MM.1S (cell line): ENCODE data around the gene IPO7.

Experiments used
- DNase-seq: peaks from one replicate; pipeline ENCODE4 v3.0.0-alpha.2; 2015
- H2AFZ ChIP-seq: fragments of 300-600 bp; sonication (generic); 2 replicates; pipeline ENCODE4 v1.6.0; 2016; ENCODE audit warnings: antibody characterized with exemption, low read length
- H3F3A ChIP-seq: fragments of 300-600 bp; sonication (generic); 2 replicates; pipeline ENCODE4 v1.6.1; 2016; ENCODE audit warnings: mild to moderate bottlenecking, antibody characterized with exemption, low read length, moderate library complexity, mixed read lengths; ENCODE audit not compliant: insufficient read depth
- H3K27ac ChIP-seq: fragments of 300-600 bp; sonication (generic); 2 replicates; pipeline ENCODE4 v1.5.1; 2016; ENCODE audit warnings: mild to moderate bottlenecking, low read length
- H3K27me3 ChIP-seq: fragments of 300-600 bp; sonication (generic); replicated peaks from 2 replicates; pipeline ENCODE4 v1.6.0; 2016; ENCODE audit warnings: low read length; ENCODE audit not compliant: insufficient read depth
- H3K36me3 ChIP-seq: fragments of 300-600 bp; sonication (generic); replicated peaks from 2 replicates; pipeline ENCODE4 v1.6.1; 2016; ENCODE audit warnings: mild to moderate bottlenecking, low read length, mixed read lengths; ENCODE audit not compliant: insufficient read depth
- H3K4me1 ChIP-seq: fragments of 300-600 bp; sonication (generic); 2 replicates; pipeline ENCODE4 v1.6.1; 2016; ENCODE audit warnings: low read length, mixed read lengths
- H3K4me2 ChIP-seq: fragments of 300-600 bp; sonication (generic); 2 replicates; pipeline ENCODE4 v1.6.0; 2016; ENCODE audit warnings: low read depth, low read length
- H3K4me3 ChIP-seq: fragments of 300-600 bp; sonication (generic); 2 replicates; pipeline ENCODE4 v1.5.1; 2016; ENCODE audit warnings: low read length, mixed read lengths
- H3K79me2 ChIP-seq: fragments of 300-600 bp; sonication (generic); 2 replicates; pipeline ENCODE4 v1.6.1; 2016; ENCODE audit warnings: mixed run types, low read length, mixed read lengths
- H3K9ac ChIP-seq: fragments of 300-600 bp; sonication (generic); 2 replicates; pipeline ENCODE4 v1.6.1; 2016; ENCODE audit warnings: low read length, mixed read lengths
- H3K9me2 ChIP-seq: fragments of 300-600 bp; sonication (generic); replicated peaks from 2 replicates; pipeline ENCODE4 v1.6.1; 2016; ENCODE audit warnings: mild to moderate bottlenecking, low read length, mixed read lengths; ENCODE audit not compliant: insufficient read depth
- H3K9me3 ChIP-seq: fragments of 300-600 bp; sonication (generic); replicated peaks from 2 replicates; pipeline ENCODE4 v1.6.1; 2016; ENCODE audit warnings: mild to moderate bottlenecking, low read length, mixed read lengths; ENCODE audit not compliant: insufficient read depth
- H4K20me1 ChIP-seq: fragments of 300-600 bp; sonication (generic); 2 replicates; pipeline ENCODE4 v1.6.1; 2016; ENCODE audit warnings: mild to moderate bottlenecking, low read length, moderate library complexity, mixed read lengths; ENCODE audit not compliant: insufficient read depth
- EZH2 ChIP-seq: fragments of 300-600 bp; sonication (generic); optimal IDR thresholded peaks from 2 replicates; pipeline ENCODE3; 2017; ENCODE audit warnings: low read depth, mild to moderate bottlenecking, antibody characterized with exemption, low read length, mixed read lengths
- EZH2phosphoT487 ChIP-seq: fragments of 300-600 bp; sonication (generic); IDR thresholded peaks from 2 replicates; pipeline ENCODE4 v1.6.1; 2018; ENCODE audit warnings: antibody characterized with exemption, low read length
- TF ChIP-seq, protein P1 (sequence below): fragments of 300-600 bp; sonication (generic); IDR thresholded peaks from 2 replicates; pipeline ENCODE4 v1.5.1; 2016; ENCODE audit warnings: antibody characterized with exemption, low read length, mixed read lengths

The IPO7 gene

GRCh38 chr11:9459667-9460321 lies 75.3 kb downstream of the IPO7 start:
- H3K4me1 ChIP-seq = peaks cover 7% of the 10 kb centered on the region
- H3K27me3 ChIP-seq = no peaks in the 10 kb centered on the region
- H4K20me1 ChIP-seq = no peaks in the 10 kb centered on the region
- H3K79me2 ChIP-seq = peaks cover 46% of the 10 kb centered on the region
- H3K9me2 ChIP-seq = no peaks in the 10 kb centered on the region
- peak overlapping the region; percentile 47 for H2AFZ ChIP-seq
- peak overlapping the region; percentile 84 for H3K4me3 ChIP-seq
- TF ChIP-seq EZH2phosphoT487 (no peak), EZH2 (no peak)
- TF ChIP-seq, protein P1, sequence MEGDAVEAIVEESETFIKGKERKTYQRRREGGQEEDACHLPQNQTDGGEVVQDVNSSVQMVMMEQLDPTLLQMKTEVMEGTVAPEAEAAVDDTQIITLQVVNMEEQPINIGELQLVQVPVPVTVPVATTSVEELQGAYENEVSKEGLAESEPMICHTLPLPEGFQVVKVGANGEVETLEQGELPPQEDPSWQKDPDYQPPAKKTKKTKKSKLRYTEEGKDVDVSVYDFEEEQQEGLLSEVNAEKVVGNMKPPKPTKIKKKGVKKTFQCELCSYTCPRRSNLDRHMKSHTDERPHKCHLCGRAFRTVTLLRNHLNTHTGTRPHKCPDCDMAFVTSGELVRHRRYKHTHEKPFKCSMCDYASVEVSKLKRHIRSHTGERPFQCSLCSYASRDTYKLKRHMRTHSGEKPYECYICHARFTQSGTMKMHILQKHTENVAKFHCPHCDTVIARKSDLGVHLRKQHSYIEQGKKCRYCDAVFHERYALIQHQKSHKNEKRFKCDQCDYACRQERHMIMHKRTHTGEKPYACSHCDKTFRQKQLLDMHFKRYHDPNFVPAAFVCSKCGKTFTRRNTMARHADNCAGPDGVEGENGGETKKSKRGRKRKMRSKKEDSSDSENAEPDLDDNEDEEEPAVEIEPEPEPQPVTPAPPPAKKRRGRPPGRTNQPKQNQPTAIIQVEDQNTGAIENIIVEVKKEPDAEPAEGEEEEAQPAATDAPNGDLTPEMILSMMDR = no peak
- peak; percentile 48 for DNase-seq
- H3K9me3 ChIP-seq = no peaks in the 10 kb centered on the region
- peak overlapping the region; percentile 96 for H3K9ac ChIP-seq
- peak overlapping the region; percentile 79 for H3K4me2 ChIP-seq
- H3K27ac ChIP-seq = peak overlapping the region; percentile 77
- H3K36me3 ChIP-seq = 0 out of 2 replicates have a peak, but pooled peaks cover 3% of the 10 kb centered on the region
- H3F3A ChIP-seq = peaks cover 21% of the 10 kb centered on the region

GRCh38 chr11:9460322-9461062 lies 76.0 kb downstream of the IPO7 start, which contains the start of gene ZNF143:
Gene ZNF143, plus strand, starts transcription at chr11:9461012. Its CDS starts 10,297 bp downstream, at chr11:9471309.
- peak within 1 kb of the TSS; percentile 84 for H3K4me3 ChIP-seq
- H3K9me2 ChIP-seq = no peaks in the 10 kb centered on the region
- 0 out of 2 replicates have a peak, but pooled peaks cover 3% of the 10 kb centered on the region for H3K36me3 ChIP-seq
- peak within 1 kb of the TSS; percentile 79 for H3K4me2 ChIP-seq
- H3F3A ChIP-seq = peaks cover 21% of the 10 kb centered on the region
- no peaks in the 10 kb centered on the region for H4K20me1 ChIP-seq
- no peaks in the 10 kb centered on the region for H3K9me3 ChIP-seq
- peak; percentile 100 for DNase-seq
- H3K27me3 ChIP-seq = no peaks in the 10 kb centered on the region
- H3K9ac ChIP-seq = peak within 1 kb of the TSS; percentile 96
- peaks cover 7% of the 10 kb centered on the region for H3K4me1 ChIP-seq
- H3K79me2 ChIP-seq = peaks cover 51% of the 10 kb centered on the region
- no peak for TF ChIP-seq EZH2
- TF ChIP-seq, protein P1 = no peak
- TF ChIP-seq EZH2phosphoT487 = no peak
- H3K27ac ChIP-seq = peak within 1 kb of the TSS; percentile 97
- H2AFZ ChIP-seq = peak within 1 kb of the TSS; percentile 73

DNA sequence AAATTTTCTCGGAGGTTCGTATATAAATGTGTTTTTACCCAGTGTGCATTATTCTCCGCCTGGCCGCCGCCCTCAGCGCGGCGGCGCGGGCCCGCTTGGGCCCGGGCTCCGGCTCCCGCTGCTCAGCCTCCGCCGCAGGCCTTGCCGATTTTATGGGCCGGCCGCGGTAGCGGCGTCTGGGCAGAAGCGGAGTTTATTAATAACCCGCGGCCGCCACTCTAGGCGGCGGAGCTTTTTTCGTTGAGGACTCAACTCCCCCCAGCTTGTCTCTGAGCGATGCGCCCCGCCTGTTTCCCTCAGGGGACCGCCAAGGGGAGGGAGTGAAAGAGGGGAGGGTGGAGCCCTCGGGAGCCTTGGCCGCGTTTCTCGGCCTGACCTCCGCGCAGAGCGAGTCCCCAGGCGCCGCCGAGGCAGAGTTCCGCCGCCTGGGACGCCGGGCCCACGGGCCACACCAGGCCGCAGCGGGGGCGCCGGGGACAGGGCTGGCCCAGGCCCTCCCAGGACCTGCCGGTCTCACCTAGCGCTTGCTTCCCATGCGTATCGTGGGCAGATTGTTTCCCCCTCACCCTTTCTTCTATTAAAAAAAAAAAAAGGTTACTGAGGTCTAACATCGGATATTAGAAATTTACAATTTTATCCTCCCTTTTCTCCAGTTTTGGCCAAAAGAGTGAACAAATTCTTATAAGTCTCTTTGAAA lies 76.8 kb downstream of the IPO7 start:
- Histone ChIP-seq H3K4me2 (peak overlapping the region; percentile 70), H3K79me2 (peaks cover 56% of the 10 kb centered on the region), H3K9me3 (no peaks in the 10 kb centered on the region), H3K9me2 (no peaks in the 10 kb centered on the region), H3K27ac (peak overlapping the region; percentile 97), H3K36me3 (0 out of 2 replicates have a peak, but pooled peaks cover 3% of the 10 kb centered on the region), H4K20me1 (no peaks in the 10 kb centered on the region), H3K4me1 (peaks cover 7% of the 10 kb centered on the region), H3K4me3 (peak overlapping the region; percentile 79), H3F3A (peaks cover 21% of the 10 kb centered on the region), H3K27me3 (no peaks in the 10 kb centered on the region), H2AFZ (peak overlapping the region; percentile 73), H3K9ac (peak overlapping the region; percentile 93)
- DNase-seq = peak; percentile 91
- no peak for TF ChIP-seq EZH2phosphoT487
- no peak for TF ChIP-seq EZH2
